Kidney epithelial cell (primary cell): ENCODE results near the gene LGALS9C. TPM values are rescaled to one million over a fixed set of nuclear protein-coding genes. Genes with fewer than 3 reads are reported as not detected.
"Not testable (repeated sequence)": the region's sequence is repeated elsewhere in the genome, so short reads cannot be mapped to it uniquely, and the experiment has no call there.

ENCODE experiments used
- DNase-seq: peaks from one replicate; pipeline ENCODE4 v3.0.0-alpha.2; 2010; ENCODE audit warnings: low read depth
- H3K27me3 ChIP-seq: 2 replicates; pipeline ENCODE4 v1.6.0; 2011; ENCODE audit warnings: low read length; ENCODE audit not compliant: control insufficient read depth, insufficient read depth
- H3K36me3 ChIP-seq: 2 replicates; pipeline ENCODE4 v1.5.1; 2011; ENCODE audit warnings: low read length; ENCODE audit not compliant: control insufficient read depth, insufficient read depth
- H3K4me3 ChIP-seq: 2 replicates; pipeline ENCODE4 v1.5.1; 2011; ENCODE audit warnings: low read depth, mild to moderate bottlenecking, control low read depth, low read length
- CTCF ChIP-seq: IDR thresholded peaks from 2 replicates; pipeline ENCODE4 v1.5.1; 2011; ENCODE audit warnings: mild to moderate bottlenecking, moderate library complexity, low read length, control low read depth, inconsistent platforms; ENCODE audit not compliant: insufficient read depth, poor library complexity, severe bottlenecking
- total RNA-seq: library from RNA; depleted of rRNA; stranded (reverse); fragments of >200 nt; gene quantifications from 2 replicates; pipeline ENCODE4 v1.2.3, GENCODE V29; 2015

Gene LGALS9C
- total RNA-seq = not detected in 2 replicates

DNA sequence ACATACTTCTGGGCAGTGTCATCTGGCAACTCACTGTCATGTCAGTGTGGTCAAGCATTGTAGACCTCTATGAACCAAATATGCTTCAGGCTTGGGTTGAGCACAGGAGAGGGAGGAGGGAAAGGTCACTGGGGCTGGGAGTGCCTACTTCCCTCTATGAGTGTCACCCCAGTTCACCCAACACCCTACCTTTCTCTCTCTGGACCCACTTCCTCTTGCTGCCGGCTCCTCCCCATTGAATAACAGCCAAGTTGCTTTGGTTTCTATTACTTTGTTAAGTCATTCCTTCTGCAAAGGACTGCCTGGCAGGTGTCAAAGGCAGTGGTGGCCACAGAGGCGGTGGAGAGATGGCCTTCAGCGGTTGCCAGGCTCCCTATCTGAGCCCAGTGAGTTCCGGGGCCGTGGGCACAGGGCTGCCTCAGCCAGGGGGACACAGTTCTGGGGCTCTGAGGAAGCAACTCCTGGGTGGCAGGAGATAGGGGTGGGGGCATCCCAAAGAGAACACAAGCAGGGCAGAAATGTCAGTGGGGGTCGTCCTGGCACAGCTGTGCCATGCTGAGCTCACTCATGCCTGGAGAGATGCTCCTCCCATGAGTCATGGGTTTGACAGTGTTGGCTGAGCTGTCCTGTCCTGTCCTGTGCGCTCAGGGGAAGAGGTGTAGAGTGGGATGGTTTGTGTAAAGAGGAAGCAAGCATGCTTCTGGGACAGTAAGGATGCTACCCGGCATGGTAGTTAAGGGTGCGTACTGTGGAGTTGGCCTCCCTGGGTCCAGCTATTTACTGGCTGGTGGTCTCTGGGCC is at the start of gene LGALS9C:
Gene LGALS9C, plus strand, starts transcription at position 282 of the 801 bp plus-strand sequence. Its CDS starts 66 bp downstream, at position 348.
- not testable (repeated sequence) for DNase-seq, H3K36me3 ChIP-seq, H3K27me3 ChIP-seq, H3K4me3 ChIP-seq

GRCh38 chr17:18432206-18432605 is 44.4 kb upstream of the LGALS9C start:
- H3K36me3 ChIP-seq, H3K4me3 ChIP-seq, DNase-seq, H3K27me3 ChIP-seq: not testable (repeated sequence)

- not testable (repeated sequence) for DNase-seq, H3K27me3 ChIP-seq, H3K36me3 ChIP-seq, H3K4me3 ChIP-seq
Measured at GRCh38 chr17:18439465-18439870, 37.1 kb upstream of the LGALS9C start.

DNA sequence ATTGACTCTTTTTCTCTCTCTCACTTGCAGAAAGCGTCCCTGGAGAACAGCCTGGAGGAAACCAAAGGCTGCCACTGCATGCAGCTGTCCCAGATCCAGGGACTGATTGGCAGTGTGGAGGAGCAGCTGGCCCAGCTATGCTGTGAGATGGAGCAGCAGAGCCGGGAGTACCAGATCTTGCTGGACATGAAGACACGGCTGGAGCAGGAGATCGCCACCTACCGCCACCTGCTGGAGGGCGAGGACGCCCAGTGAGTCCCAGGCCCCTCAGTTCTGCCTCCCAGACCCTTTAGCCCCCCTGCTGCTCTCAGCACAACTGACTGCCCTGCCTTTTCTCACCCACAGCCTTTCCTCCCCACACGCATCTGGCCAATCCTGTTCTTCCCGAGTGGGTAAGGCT is 34.5 kb upstream of the LGALS9C start:
- peak; percentile 24 for TF ChIP-seq CTCF
- not testable (repeated sequence) for H3K36me3 ChIP-seq, DNase-seq, H3K4me3 ChIP-seq, H3K27me3 ChIP-seq

DNA sequence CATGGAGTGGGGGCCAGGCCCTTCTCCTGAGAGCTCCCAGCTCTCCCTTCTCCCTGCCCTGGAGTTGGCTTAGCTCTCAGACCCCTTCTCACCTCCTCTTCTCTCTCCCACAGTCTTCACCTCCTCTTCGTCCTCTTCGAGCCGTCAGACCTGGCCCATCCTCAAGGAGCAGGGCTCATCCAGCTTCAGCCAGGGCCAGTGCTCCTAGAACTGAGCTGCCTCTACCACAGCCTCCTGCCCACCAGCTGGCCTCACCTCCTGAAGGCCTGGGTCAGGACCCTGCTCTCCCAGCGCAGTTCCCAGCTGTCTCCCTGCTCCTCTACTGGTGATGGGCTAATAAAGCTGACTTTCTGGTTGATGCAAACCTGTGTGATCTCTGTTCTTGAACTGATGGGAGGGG is 34.1 kb upstream of the LGALS9C start:
- H3K4me3 ChIP-seq, H3K36me3 ChIP-seq, H3K27me3 ChIP-seq, DNase-seq: not testable (repeated sequence)

DNA sequence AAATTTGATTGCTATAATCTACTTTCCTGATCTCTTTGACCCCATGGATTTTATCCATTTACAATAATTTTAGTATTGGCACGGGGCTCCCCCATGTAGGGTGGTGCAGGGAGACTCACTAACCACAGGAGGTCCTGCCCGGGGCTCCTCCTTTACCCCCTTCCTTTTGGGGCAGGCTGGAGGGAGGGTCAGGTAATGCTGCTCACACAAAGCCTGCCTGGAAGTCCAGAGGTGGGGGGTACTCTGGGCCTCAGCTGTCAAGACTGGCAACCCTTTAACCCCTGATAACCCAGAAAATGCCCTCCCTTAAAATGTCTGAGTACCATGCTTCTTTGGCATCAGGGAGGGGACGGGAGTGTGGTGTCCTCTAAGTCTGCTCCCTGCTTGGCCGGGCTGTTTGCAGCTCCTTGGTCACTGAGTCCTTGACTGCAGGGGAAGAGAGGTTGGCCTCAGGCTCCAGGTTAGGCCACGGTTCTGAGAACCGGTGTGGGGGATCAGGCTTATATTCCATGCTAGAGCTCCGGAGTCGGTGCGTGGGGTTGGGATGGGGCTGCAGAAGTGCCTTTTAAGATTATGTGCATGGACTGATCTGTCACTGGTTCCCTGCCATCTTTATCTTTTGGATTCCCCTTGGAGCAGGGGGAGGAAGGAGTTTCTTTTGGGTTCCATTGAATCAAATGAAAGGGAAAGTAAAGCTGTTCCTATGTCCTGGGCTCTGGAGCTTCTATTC is 28.9 kb upstream of the LGALS9C start:
- not testable (repeated sequence) for H3K27me3 ChIP-seq, DNase-seq, H3K36me3 ChIP-seq, H3K4me3 ChIP-seq

- H3K27me3 ChIP-seq, H3K36me3 ChIP-seq, H3K4me3 ChIP-seq, DNase-seq: not testable (repeated sequence)
Measured at GRCh38 chr17:18448311-18448710, 28.3 kb upstream of the LGALS9C start.

DNA sequence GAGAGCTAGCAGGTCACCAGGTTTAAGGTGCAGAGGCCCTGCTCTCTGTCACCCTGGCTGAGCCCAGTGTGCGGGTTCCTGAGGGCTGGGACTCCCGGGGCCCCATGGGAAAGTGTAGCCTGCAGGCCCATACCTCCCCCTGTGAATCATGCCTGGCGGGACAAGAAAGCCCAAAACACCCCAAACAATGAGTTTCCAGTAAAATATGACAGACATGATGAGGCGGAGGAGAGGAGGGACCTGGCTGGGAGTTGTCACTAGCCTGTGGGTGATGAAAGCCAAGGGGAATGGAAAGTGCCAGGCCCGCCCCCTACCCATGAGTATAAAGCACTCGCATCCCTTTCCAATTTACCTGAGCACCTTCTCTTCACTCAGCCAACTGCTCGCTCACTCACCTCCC is 26.8 kb upstream of the LGALS9C start:
- DNase-seq, H3K4me3 ChIP-seq, H3K27me3 ChIP-seq, H3K36me3 ChIP-seq: not testable (repeated sequence)

DNA sequence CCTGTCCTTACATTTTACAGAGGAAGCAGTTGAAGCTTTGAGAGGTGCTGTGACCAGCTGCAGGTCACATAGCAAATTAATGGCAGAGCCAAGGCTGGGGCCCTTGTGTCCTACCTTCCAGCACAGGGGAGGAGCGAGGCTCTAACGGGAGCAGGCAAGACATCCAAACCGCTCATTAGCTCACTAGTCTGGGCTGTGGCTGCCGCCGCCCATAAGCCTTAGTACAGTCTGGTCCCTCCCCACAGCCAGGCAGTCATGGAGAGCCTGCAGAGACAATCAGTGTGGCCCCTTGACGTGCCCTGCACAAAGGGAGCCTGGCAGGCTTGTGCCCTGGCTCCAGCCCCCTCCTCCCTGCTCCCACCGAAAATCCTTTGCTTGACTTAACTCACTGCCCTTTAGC is 25.6 kb upstream of the LGALS9C start:
- H3K4me3 ChIP-seq, DNase-seq, H3K36me3 ChIP-seq: not testable (repeated sequence)

GRCh38 chr17:18451969-18452368 is 24.6 kb upstream of the LGALS9C start:
- not testable (repeated sequence) for H3K36me3 ChIP-seq, H3K4me3 ChIP-seq, H3K27me3 ChIP-seq, DNase-seq

More for the DNA sequence above, 25.6 kb upstream of the LGALS9C start:
- not testable (repeated sequence) for H3K27me3 ChIP-seq

GRCh38 chr17:18459035-18459434 is 17.6 kb upstream of the LGALS9C start:
- not testable (repeated sequence) for H3K36me3 ChIP-seq, H3K4me3 ChIP-seq, DNase-seq, H3K27me3 ChIP-seq

- DNase-seq, H3K4me3 ChIP-seq, H3K36me3 ChIP-seq, H3K27me3 ChIP-seq: not testable (repeated sequence)
Measured at GRCh38 chr17:18463831-18464502, 12.6 kb upstream of the LGALS9C start.

- H3K36me3 ChIP-seq, H3K27me3 ChIP-seq, DNase-seq, H3K4me3 ChIP-seq: not testable (repeated sequence)
Measured at GRCh38 chr17:18466250-18466983, 10.2 kb upstream of the LGALS9C start.
